ENCODE measurements around the gene ACTRT2. TPM values are rescaled to one million over a fixed set of nuclear protein-coding genes. Genes with fewer than 3 reads are reported as not detected.

ACTRT2 gene
- total RNA-seq, 2 experiments from 2014 or later: not detected

- no peak overlapping the region for H3K27ac Mint-ChIP-seq
- DNase-seq: no peak
- H3K9me3 Mint-ChIP-seq: no peaks in the 10 kb centered on the region
- H3K4me3 Mint-ChIP-seq: no peak overlapping the region
- no peaks in the 10 kb centered on the region for H3K27me3 Mint-ChIP-seq
- H3K36me3 Mint-ChIP-seq: no peaks in the 10 kb centered on the region
- H3K4me1 Mint-ChIP-seq: peaks cover 12% of the 10 kb centered on the region
These were observed 7.4 kb downstream of the ACTRT2 start for GRCh38 chr1:3028531-3029282.

DNA sequence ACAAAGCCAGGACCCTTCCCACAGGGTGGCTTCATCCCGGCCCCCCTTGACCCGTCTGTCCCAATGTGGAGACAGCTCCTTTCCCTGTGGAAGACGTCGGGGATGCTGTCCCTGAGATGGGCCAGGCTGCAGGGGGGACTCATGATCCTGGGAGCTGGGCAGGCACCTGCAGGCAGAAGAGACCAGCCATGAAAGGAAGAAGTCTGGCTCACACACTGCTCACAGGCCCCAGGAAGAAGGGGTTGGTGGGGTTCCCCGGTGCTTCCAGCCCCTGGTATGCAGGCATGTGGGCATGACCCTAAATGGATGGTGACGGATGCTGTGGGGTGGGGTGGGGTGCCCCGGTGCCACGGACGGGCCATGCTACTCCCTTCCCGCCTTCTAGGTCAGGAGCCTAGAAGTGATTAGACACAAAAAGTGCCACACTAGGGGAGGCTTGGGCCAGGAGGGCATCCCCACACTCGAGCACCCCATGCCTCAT lies 8.3 kb downstream of the ACTRT2 start:
- H3K4me3 Mint-ChIP-seq: no peak overlapping the region
- no peaks in the 10 kb centered on the region for H3K9me3 Mint-ChIP-seq
- DNase-seq: no peak
- H3K27ac Mint-ChIP-seq: no peak overlapping the region
- H3K4me1 Mint-ChIP-seq: peaks cover 12% of the 10 kb centered on the region
- H3K36me3 Mint-ChIP-seq: no peaks in the 10 kb centered on the region
- H3K27me3 Mint-ChIP-seq: no peaks in the 10 kb centered on the region

- H3K4me1 Mint-ChIP-seq: peaks cover 12% of the 10 kb centered on the region
- DNase-seq: no peak
- no peaks in the 10 kb centered on the region for H3K9me3 Mint-ChIP-seq
- no peak overlapping the region for H3K27ac Mint-ChIP-seq
- H3K4me3 Mint-ChIP-seq: no peak overlapping the region
- H3K27me3 Mint-ChIP-seq: no peaks in the 10 kb centered on the region
- H3K36me3 Mint-ChIP-seq: no peaks in the 10 kb centered on the region
These were observed 8.9 kb downstream of the ACTRT2 start for GRCh38 chr1:3029991-3030662.

GRCh38 chr1:3030663-3031381 lies 9.6 kb downstream of the ACTRT2 start:
- DNase-seq: no peak
- no peaks in the 10 kb centered on the region for H3K9me3 Mint-ChIP-seq
- no peak overlapping the region for H3K4me3 Mint-ChIP-seq
- H3K27me3 Mint-ChIP-seq: no peaks in the 10 kb centered on the region
- H3K27ac Mint-ChIP-seq: no peak overlapping the region
- H3K36me3 Mint-ChIP-seq: no peaks in the 10 kb centered on the region
- peaks cover 12% of the 10 kb centered on the region for H3K4me1 Mint-ChIP-seq

DNA sequence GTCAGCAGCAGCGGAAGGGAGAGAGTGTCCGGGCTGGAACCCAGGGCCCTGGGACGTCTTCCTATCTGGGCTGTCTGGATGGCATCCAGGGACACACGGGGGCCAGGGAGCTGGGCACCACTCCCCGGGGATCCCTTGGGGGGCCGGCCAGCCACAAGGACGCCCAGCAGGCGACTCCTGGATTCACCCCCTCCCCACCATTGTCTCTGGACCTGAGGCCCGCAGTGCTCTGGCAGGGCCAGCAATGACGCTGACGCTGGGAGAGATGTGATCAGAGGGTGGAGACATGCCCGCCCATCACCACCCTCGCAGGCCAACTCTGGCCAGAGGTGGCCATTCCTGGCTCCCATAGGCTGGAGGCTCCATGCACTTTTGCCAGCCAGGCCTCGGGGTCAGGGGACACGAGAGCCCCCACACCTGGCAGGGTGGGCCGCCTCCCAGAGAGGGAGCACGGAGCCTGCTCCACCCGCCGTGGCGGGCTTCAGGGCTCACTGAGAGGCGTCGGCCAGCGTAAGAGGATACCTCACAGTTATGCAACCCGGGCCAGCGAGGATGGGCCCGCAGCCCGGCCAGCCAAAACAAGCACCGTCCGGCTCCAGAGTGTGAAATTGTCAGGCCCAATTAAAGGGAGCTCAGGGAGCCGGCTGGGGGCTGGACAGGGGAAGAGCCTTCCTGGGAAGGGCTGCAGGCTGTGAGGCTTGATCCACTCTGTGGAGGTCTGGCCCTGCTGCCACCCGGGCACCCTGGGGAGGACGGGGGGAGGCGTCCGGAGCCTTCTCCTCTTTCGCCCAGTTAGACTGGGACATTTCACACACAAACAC lies 10.3 kb downstream of the ACTRT2 start:
- DNase-seq: no peak

GRCh38 chr1:3032371-3033039 lies 11.2 kb downstream of the ACTRT2 start:
- Mint-ChIP-seq H3K36me3 (no peaks in the 10 kb centered on the region), H3K27ac (peak overlapping the region; percentile 62), H3K4me1 (peaks cover 12% of the 10 kb centered on the region), H3K27me3 (no peaks in the 10 kb centered on the region), H3K9me3 (no peaks in the 10 kb centered on the region), H3K4me3 (no peak overlapping the region)
- DNase-seq: no peak

More for the DNA sequence above, 10.3 kb downstream of the ACTRT2 start:
- H3K4me3 Mint-ChIP-seq: no peak overlapping the region
- H3K36me3 Mint-ChIP-seq: no peaks in the 10 kb centered on the region
- H3K9me3 Mint-ChIP-seq: no peaks in the 10 kb centered on the region
- H3K27me3 Mint-ChIP-seq: no peaks in the 10 kb centered on the region
- peaks cover 12% of the 10 kb centered on the region for H3K4me1 Mint-ChIP-seq
- H3K27ac Mint-ChIP-seq: no peak overlapping the region

GRCh38 chr1:3033040-3033789 lies 11.9 kb downstream of the ACTRT2 start:
- peaks cover 12% of the 10 kb centered on the region for H3K4me1 Mint-ChIP-seq
- no peak overlapping the region for H3K4me3 Mint-ChIP-seq
- H3K9me3 Mint-ChIP-seq: no peaks in the 10 kb centered on the region
- peak; percentile 46 for DNase-seq
- peak overlapping the region; percentile 62 for H3K27ac Mint-ChIP-seq
- no peaks in the 10 kb centered on the region for H3K36me3 Mint-ChIP-seq
- H3K27me3 Mint-ChIP-seq: no peaks in the 10 kb centered on the region

DNA sequence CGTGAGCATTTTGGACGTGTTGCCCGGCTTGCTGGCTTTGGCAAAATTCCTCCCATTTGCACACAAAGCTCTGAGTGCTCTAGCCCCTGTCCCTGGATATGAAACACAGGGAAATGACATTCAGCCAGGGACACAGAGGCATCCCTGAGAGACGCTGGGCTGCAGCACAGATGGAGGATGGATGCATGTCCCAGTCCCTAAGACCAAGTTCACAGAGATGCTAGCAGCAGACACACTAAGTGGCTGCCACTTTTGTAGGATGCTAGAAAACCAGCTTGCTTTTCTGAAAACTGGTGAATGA lies 12.5 kb downstream of the ACTRT2 start:
- DNase-seq: no peak
- no peaks in the 10 kb centered on the region for H3K9me3 Mint-ChIP-seq
- H3K4me1 Mint-ChIP-seq: peaks cover 12% of the 10 kb centered on the region
- no peaks in the 10 kb centered on the region for H3K27me3 Mint-ChIP-seq
- no peak overlapping the region for H3K27ac Mint-ChIP-seq
- no peak overlapping the region for H3K4me3 Mint-ChIP-seq
- no peaks in the 10 kb centered on the region for H3K36me3 Mint-ChIP-seq

- H3K27me3 Mint-ChIP-seq: no peaks in the 10 kb centered on the region
- H3K4me3 Mint-ChIP-seq: no peak overlapping the region
- no peaks in the 10 kb centered on the region for H3K9me3 Mint-ChIP-seq
- H3K27ac Mint-ChIP-seq: no peak overlapping the region
- DNase-seq: no peak
- H3K4me1 Mint-ChIP-seq: peaks cover 12% of the 10 kb centered on the region
- H3K36me3 Mint-ChIP-seq: no peaks in the 10 kb centered on the region
These were observed 12.9 kb downstream of the ACTRT2 start for GRCh38 chr1:3034162-3034561.

DNA sequence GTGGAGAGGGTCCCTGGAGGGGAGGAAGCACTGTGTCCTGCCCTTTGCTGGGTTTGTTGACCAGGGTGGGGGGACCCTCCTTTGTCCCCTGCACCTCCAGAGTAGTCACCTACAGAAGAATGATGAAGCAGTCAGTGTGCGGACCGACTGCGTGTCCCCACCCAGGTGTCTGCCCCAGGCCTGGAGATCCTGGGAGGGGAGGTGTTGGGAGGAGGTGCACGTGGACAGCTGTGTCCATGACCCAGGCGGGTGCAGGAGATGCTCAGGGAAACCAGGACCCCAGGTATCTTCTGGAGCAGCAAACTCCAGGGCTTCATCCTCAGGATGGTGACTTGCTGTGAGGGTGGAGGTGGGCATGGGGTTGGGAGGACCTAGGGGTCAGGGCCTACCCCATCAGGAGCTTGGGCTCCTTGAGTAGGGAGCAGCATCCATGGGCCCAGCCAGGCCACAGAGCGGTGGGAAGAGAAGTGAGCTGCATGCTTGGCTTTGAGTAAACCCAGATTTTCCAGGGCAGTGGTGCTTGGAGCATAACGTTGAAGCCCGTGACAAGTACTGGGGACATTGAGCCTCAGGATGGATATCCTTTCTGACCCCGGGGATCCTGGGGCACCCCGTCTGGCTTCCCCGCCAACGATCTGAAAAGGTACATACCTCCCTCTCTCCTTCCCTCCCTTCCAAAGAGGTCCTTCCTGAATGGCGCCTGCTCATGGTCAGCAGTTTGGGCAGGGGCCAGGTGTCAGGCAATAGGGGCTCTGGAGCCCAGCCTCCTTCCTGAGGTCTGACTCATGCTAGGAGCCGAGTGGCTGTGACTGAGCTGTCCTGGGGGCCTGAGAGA lies 13.7 kb downstream of the ACTRT2 start:
- H3K4me3 Mint-ChIP-seq: no peak overlapping the region
- H3K27me3 Mint-ChIP-seq: no peaks in the 10 kb centered on the region
- no peaks in the 10 kb centered on the region for H3K36me3 Mint-ChIP-seq
- peaks cover 12% of the 10 kb centered on the region for H3K4me1 Mint-ChIP-seq
- no peak overlapping the region for H3K27ac Mint-ChIP-seq
- no peaks in the 10 kb centered on the region for H3K9me3 Mint-ChIP-seq
- no peak for DNase-seq

GRCh38 chr1:3035563-3036446 lies 14.5 kb downstream of the ACTRT2 start:
- Mint-ChIP-seq H3K4me3 (no peak overlapping the region), H3K27ac (no peak overlapping the region), H3K9me3 (no peaks in the 10 kb centered on the region), H3K36me3 (no peaks in the 10 kb centered on the region), H3K27me3 (no peaks in the 10 kb centered on the region), H3K4me1 (peaks cover 12% of the 10 kb centered on the region)
- no peak for DNase-seq

- peaks cover 12% of the 10 kb centered on the region for H3K4me1 Mint-ChIP-seq
- no peak overlapping the region for H3K27ac Mint-ChIP-seq
- H3K27me3 Mint-ChIP-seq: no peaks in the 10 kb centered on the region
- DNase-seq: no peak
- no peaks in the 10 kb centered on the region for H3K9me3 Mint-ChIP-seq
- no peaks in the 10 kb centered on the region for H3K36me3 Mint-ChIP-seq
- no peak overlapping the region for H3K4me3 Mint-ChIP-seq
These were observed 15.4 kb downstream of the ACTRT2 start for GRCh38 chr1:3036447-3037280.
